HL-60 (cell line): ENCODE measurements around the gene NIT1.

Experiments used
- DNase-seq, 2 experiments: peaks; one replicate each; pipeline ENCODE4 v3.0.0-alpha.2; 2010 to 2020; ENCODE audit warnings: low read depth in 1 of 2, low spot score in 1 of 2
- H3K27ac ChIP-seq: fragments of 250-450 bp; sonication (Bioruptor Pico); replicated peaks from 2 replicates; pipeline ENCODE4 v1.5.1; 2020; ENCODE audit warnings: mild to moderate bottlenecking, moderate library complexity
- H3K27me3 ChIP-seq: fragments of 250-450 bp; sonication (Bioruptor Pico); 2 replicates; pipeline ENCODE4 v1.5.1; 2021; ENCODE audit warnings: mild to moderate bottlenecking, moderate library complexity; ENCODE audit not compliant: insufficient read depth, poor library complexity, severe bottlenecking
- H3K4me3 ChIP-seq: replicated peaks from 2 replicates; pipeline ENCODE4 v1.5.1; 2011; ENCODE audit warnings: mild to moderate bottlenecking, control low read depth, low read length; ENCODE audit not compliant: insufficient read depth
- CTCF ChIP-seq: IDR thresholded peaks from one replicate; pipeline ENCODE4 v1.5.1; 2011; ENCODE audit warnings: low read length, control low read depth, inconsistent platforms; ENCODE audit not compliant: insufficient read depth
- GABPA ChIP-seq: IDR thresholded peaks from 2 replicates; pipeline ENCODE4 v1.6.1; 2012; ENCODE audit warnings: low read depth
- POLR2AphosphoS5 ChIP-seq: IDR thresholded peaks from 2 replicates; pipeline ENCODE4 v1.6.1; 2012; ENCODE audit warnings: low read depth
- REST ChIP-seq: IDR thresholded peaks from 2 replicates; pipeline ENCODE4 v1.6.1; 2012; ENCODE audit warnings: low read depth; ENCODE audit not compliant: insufficient replicate concordance
- SPI1 ChIP-seq: IDR thresholded peaks from 2 replicates; pipeline ENCODE4 v1.6.1; 2012; ENCODE audit warnings: low read depth, mild to moderate bottlenecking, borderline replicate concordance

Gene NIT1

DNA sequence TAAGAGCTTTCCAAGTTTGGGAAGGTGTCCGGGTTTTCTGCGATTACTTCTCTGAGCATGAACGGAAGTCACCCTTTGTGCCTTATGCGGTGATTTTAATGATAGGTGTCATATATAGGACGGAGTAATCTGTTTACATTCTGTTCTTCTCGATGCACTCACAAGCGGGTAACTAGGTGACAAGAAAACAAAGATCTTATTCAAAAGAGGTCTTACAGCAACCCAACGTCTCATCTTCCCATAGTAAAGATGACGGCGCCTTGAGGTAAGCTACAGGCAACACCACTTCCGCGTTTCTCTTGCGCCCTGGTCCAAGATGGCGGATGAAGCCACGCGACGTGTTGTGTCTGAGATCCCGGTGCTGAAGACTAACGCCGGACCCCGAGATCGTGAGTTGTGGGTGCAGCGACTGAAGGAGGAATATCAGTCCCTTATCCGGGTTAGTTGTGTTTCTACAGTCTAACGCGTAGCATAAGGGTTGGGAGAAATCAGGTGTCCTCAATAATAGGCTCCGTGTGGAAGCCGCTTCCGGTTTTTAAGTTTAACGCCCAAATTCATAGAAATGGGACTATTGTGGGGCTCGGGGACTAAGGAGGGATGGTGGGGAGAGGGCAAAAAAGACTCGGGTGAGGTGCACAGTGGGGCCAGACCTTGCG, 35.9 kb downstream of the NIT1 start, which contains the start of gene UFC1:
Gene UFC1 (plus strand): TSS at position 297 of the 656 bp plus-strand sequence. CDS start 20 bp downstream, at position 317.
- TF ChIP-seq GABPA = peak; percentile 97
- TF ChIP-seq POLR2AphosphoS5 = peak; percentile 96
- TF ChIP-seq SPI1 = peak; percentile 86
- peak; percentile 82 for TF ChIP-seq REST
- no peak for TF ChIP-seq CTCF
- DNase-seq = peak; percentile 77 to 88

DNA sequence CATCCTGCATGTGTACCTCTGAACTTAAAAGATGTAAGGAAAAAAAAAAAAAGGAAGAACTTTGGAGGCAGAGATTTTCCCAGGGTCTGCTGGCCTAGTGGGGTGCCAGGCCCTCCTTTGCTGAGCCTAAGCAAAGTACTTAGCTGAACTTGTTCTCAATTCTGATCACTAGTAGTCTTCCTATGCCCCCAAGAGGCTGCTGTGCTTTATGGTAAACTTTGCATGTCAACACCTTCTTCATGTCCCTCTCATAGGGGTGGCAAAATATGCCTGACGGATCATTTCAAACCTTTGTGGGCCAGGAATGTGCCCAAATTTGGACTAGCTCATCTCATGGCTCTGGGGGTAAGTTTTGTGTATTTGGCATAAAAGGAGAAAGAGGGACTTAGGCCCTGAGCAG, 40.0 kb downstream of the NIT1 start:
- TF ChIP-seq SPI1 (no peak), CTCF (no peak), REST (no peak), POLR2AphosphoS5 (no peak), GABPA (no peak)
- no peak overlapping the region for H3K4me3 ChIP-seq

More for the DNA sequence above, 35.9 kb downstream of the NIT1 start, which contains the start of gene UFC1:
- peak within 1 kb of the TSS; percentile 99 for H3K27ac ChIP-seq
- H3K27me3 ChIP-seq = no peaks in the 10 kb centered on the region
- H3K4me3 ChIP-seq = peak within 1 kb of the TSS; percentile 87

GRCh38 chr1:161158316-161159010, 40.6 kb downstream of the NIT1 start:
- H3K4me3 ChIP-seq = no peak overlapping the region
- no peak for DNase-seq
- H3K27ac ChIP-seq = peak overlapping the region; percentile 90
- TF ChIP-seq SPI1 (no peak), REST (no peak), CTCF (no peak)
- H3K27me3 ChIP-seq = no peaks in the 10 kb centered on the region

More for the DNA sequence above, 40.0 kb downstream of the NIT1 start:
- no peak overlapping the region for H3K27ac ChIP-seq
- H3K27me3 ChIP-seq = no peaks in the 10 kb centered on the region
- DNase-seq = no peak
